Lung (tissue), 12 donors: ENCODE results near the gene DUSP7. TPM values are rescaled to one million over a fixed set of nuclear protein-coding genes. Genes with fewer than 3 reads are reported as not detected.

Source experiments
- ATAC-seq: fragments of 200-7000 bp; cut with Tn5 transposase; one replicate; pipeline ENCODE4 v1.9.1; 2020; ENCODE audit warnings: moderate number of reproducible peaks; ENCODE audit not compliant: insufficient read depth, low FRiP score
- DNase-seq, 3 donors: peaks; one replicate each; pipeline ENCODE4 v3.0.0-alpha.2; 2013 to 2017
- H3K27ac ChIP-seq, 2 donors: one replicate each; pipeline ENCODE4 v1.5.1; 2013; ENCODE audit warnings: mild to moderate bottlenecking in 2 of 2, moderate library complexity in 2 of 2, control low read depth in 1 of 2, inconsistent platforms in 1 of 2, low read depth in 1 of 2, low read length in 1 of 2
- H3K27me3 ChIP-seq, 3 donors: one replicate each; pipeline ENCODE4 v1.5.1; 2013; ENCODE audit warnings: low read length in 2 of 3; ENCODE audit not compliant: control insufficient read depth in 3 of 3, insufficient read depth in 3 of 3
- H3K36me3 ChIP-seq, 4 donors: one replicate each; pipeline ENCODE4 v1.5.1; 2013; ENCODE audit warnings: low read length in 4 of 4, mild to moderate bottlenecking in 1 of 4, moderate library complexity in 1 of 4; ENCODE audit not compliant: control insufficient read depth in 4 of 4, insufficient read depth in 4 of 4
- H3K4me1 ChIP-seq, 5 donors: one replicate each; pipeline ENCODE4 v1.5.1; 2013; ENCODE audit warnings: low read length in 5 of 5, mild to moderate bottlenecking in 2 of 5, moderate library complexity in 1 of 5; ENCODE audit not compliant: control insufficient read depth in 5 of 5, insufficient read depth in 5 of 5
- H3K4me3 ChIP-seq: one replicate; pipeline ENCODE4 v1.5.1; 2013; ENCODE audit warnings: mild to moderate bottlenecking, control low read depth, moderate library complexity
- H3K9ac ChIP-seq, 2 donors: one replicate each; pipeline ENCODE4 v1.5.1; 2013; ENCODE audit warnings: low read length in 2 of 2, control low read depth in 1 of 2; ENCODE audit not compliant: insufficient read depth in 1 of 2
- H3K9me3 ChIP-seq, 4 donors: one replicate each; pipeline ENCODE4 v1.5.1; 2013; ENCODE audit warnings: low read length in 3 of 4, mild to moderate bottlenecking in 1 of 4, moderate library complexity in 1 of 4; ENCODE audit not compliant: control insufficient read depth in 4 of 4, insufficient read depth in 3 of 4
- WGBS, 2 donors: extraction: QIAGEN DNeasy Blood & Tissue Kit; methylation state at CpG; one replicate each; pipeline ENCODE4 v1.1.7; 2013; 5-methylcytosine and 5-hydroxymethylcytosine counted together
- polyA plus RNA-seq, 2 donors: library from polyadenylated mRNA; stranded (reverse); fragments of 200-250 nt; gene quantifications; one replicate each; pipeline ENCODE4 v1.2.1, GENCODE V29; 2013
- total RNA-seq, 2 donors: library from RNA; depleted of rRNA in 1 of 2; stranded (reverse); fragments of >200 nt in 1 of 2; gene quantifications; one replicate each; pipeline ENCODE4 v1.2.1, GENCODE V29; 2014 to 2021
- TF ChIP-seq, protein P1 (sequence below): IDR thresholded peaks from 2 replicates; pipeline ENCODE4 v1.5.1; 2012; ENCODE audit warnings: mild to moderate bottlenecking; ENCODE audit errors: control extremely low read depth, extremely low read depth
- donor health status: control.
- donor health status: control.
- donor health status: Bipolar disorder and iron deficiency.
- donor health status: healthy.
- donor health status: DM: yes; HTN: yes; CAD: no.

Gene DUSP7
- total and polyA plus RNA-seq, 4 donors, result 10.2 to 36.2 (median 20.9) TPM

DNA sequence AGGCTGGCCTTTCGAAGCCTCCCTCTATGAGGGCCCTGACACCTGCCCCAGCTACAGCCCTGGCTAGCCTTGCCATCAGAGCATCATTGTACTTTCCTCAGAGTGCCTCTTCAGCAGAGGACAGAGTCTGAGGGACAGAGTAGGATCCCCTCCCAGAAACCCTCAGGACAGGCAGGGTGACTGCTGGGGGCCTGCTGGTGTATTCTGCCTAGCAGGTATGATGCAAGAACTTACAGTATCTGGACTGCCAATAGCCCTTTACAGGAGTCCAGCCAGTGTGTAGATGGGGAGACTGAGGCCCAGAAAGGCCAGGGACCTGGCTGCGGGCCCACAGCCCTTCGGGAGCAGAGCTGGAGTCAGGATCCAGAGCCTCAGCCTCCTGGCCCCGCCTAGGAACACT is 19.1 kb downstream of the DUSP7 start:
- 97 to 98% methylated on average over 4 of the region's 4 CpGs for WGBS, 2 donors
- no peaks in the 10 kb centered on the region for H3K36me3 ChIP-seq
- DNase-seq (no peak), ATAC-seq (no peak)
- H3K4me3 ChIP-seq, result no peak overlapping the region
- H3K4me1 ChIP-seq, result peaks cover 0 to 22% (median 9%) of the 10 kb centered on the region in 5 donors
- no peak overlapping the region for H3K27ac ChIP-seq
- no peak overlapping the region for H3K9ac ChIP-seq
- H3K27me3 ChIP-seq, result no peaks in the 10 kb centered on the region
- H3K9me3 ChIP-seq, result no peaks in the 10 kb centered on the region
- TF ChIP-seq, protein P1, sequence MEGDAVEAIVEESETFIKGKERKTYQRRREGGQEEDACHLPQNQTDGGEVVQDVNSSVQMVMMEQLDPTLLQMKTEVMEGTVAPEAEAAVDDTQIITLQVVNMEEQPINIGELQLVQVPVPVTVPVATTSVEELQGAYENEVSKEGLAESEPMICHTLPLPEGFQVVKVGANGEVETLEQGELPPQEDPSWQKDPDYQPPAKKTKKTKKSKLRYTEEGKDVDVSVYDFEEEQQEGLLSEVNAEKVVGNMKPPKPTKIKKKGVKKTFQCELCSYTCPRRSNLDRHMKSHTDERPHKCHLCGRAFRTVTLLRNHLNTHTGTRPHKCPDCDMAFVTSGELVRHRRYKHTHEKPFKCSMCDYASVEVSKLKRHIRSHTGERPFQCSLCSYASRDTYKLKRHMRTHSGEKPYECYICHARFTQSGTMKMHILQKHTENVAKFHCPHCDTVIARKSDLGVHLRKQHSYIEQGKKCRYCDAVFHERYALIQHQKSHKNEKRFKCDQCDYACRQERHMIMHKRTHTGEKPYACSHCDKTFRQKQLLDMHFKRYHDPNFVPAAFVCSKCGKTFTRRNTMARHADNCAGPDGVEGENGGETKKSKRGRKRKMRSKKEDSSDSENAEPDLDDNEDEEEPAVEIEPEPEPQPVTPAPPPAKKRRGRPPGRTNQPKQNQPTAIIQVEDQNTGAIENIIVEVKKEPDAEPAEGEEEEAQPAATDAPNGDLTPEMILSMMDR, result no peak

GRCh38 chr3:52036829-52037228 is 19.5 kb downstream of the DUSP7 start:
- 48 to 66% methylated on average over 5 of the region's 5 CpGs for WGBS, 2 donors

DNA sequence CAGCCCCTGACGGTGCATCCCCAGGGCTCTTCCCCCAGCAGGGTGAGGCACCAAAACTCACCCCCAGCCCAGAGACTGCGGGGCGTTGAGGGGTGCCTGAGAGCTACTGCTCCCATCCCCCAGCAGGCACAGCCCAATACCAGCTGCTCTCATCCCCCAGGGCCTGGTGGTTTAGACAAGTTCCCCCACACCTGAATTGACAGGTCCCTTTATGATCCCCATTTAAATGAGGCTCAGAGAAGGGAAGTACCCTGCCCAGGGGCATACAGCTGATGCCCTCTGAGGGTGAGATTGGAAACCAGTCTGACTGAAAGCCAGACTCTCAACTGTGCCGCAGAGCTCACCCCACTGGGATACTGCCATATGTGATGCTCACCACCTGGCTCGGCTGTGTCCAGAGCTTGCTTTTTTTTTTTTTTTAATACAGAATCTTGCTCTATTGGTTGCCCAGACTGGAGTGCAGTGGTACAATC is 20.1 kb downstream of the DUSP7 start:
- 92% methylated on average over 5 of the region's 5 CpGs for WGBS, 2 donors
- H3K4me3 ChIP-seq, result no peak overlapping the region
- TF ChIP-seq, protein P1, result no peak
- DNase-seq (no peak), ATAC-seq (no peak)
- no peaks in the 10 kb centered on the region for H3K27me3 ChIP-seq
- no peaks in the 10 kb centered on the region for H3K36me3 ChIP-seq
- H3K9me3 ChIP-seq, result no peaks in the 10 kb centered on the region
- no peak overlapping the region for H3K9ac ChIP-seq
- H3K4me1 ChIP-seq, result peaks cover 0 to 21% (median 7%) of the 10 kb centered on the region in 5 donors
- no peak overlapping the region for H3K27ac ChIP-seq

More at GRCh38 chr3:52036829-52037228, 19.5 kb downstream of the DUSP7 start:
- Histone ChIP-seq H3K9me3 (no peaks in the 10 kb centered on the region), H3K36me3 (no peaks in the 10 kb centered on the region), H3K4me3 (no peak overlapping the region), H3K4me1 (peaks cover 0 to 22% (median 8%) of the 10 kb centered on the region in 5 donors), H3K9ac (no peak overlapping the region), H3K27me3 (no peaks in the 10 kb centered on the region), H3K27ac (no peak overlapping the region)
- DNase-seq (no peak), ATAC-seq (no peak)
- TF ChIP-seq, protein P1, result no peak

GRCh38 chr3:52034651-52035050 is 21.7 kb downstream of the DUSP7 start:
- H3K4me3 ChIP-seq, result no peak overlapping the region
- H3K27ac ChIP-seq, result no peak overlapping the region
- H3K27me3 ChIP-seq, result no peaks in the 10 kb centered on the region
- no peak overlapping the region for H3K9ac ChIP-seq
- ATAC-seq, result no peak
- no peaks in the 10 kb centered on the region for H3K9me3 ChIP-seq
- TF ChIP-seq, protein P1, result no peak
- 93 to 96% methylated on average over 3 of the region's 3 CpGs for WGBS, 2 donors
- peaks cover 0 to 6% (median under 1%) of the 10 kb centered on the region in 5 donors for H3K4me1 ChIP-seq
- DNase-seq, result no peak
- no peaks in the 10 kb centered on the region for H3K36me3 ChIP-seq
